Tibial artery (tissue), 4 donors: ENCODE results near the gene NRF1.

Source experiments
- DNase-seq, 2 donors: peaks; one replicate each; pipeline ENCODE4 v3.0.0-alpha.2; 2019
- H3K27ac ChIP-seq, 2 donors: fragments of 200-600 bp; sonication (generic) in 1 of 2; 1 replicate in 1 of 2; 2 replicates in 1 of 2; pipeline ENCODE4 v1.5.1; 2018 to 2019; ENCODE audit warnings: mild to moderate bottlenecking in 1 of 2
- H3K27me3 ChIP-seq, 2 donors: fragments of 200-600 bp; sonication (generic) in 1 of 2; one replicate each; pipeline versions ENCODE4 v1.5.1 to v1.6.0; 2016 to 2019
- H3K36me3 ChIP-seq, 3 donors: fragments of 200-600 bp; sonication (generic) in 2 of 3; one replicate each; pipeline ENCODE4 v1.5.1; 2016 to 2019; ENCODE audit warnings: mild to moderate bottlenecking in 2 of 3
- H3K4me1 ChIP-seq, 4 donors: fragments of 200-600 bp; sonication (generic) in 2 of 4; 1 replicate in 3 of 4; 2 replicates in 1 of 4; pipeline ENCODE4 v1.5.1; 2016 to 2019
- H3K4me3 ChIP-seq, 2 donors: fragments of 200-600 bp; sonication (generic) in 1 of 2; 1 replicate in 1 of 2; 2 replicates in 1 of 2; pipeline ENCODE4 v1.5.1; 2018 to 2019; ENCODE audit warnings: mild to moderate bottlenecking in 2 of 2
- H3K9me3 ChIP-seq, 3 donors: fragments of 200-600 bp; sonication (generic) in 1 of 3; one replicate each; pipeline ENCODE4 v1.5.1; 2016 to 2019
- CTCF ChIP-seq, 2 experiments: fragments of 200-600 bp in 1 of 2; fragments of 450-650 bp in 1 of 2; IDR thresholded peaks; one replicate each; pipeline ENCODE4 v1.5.1; 2017 to 2019; ENCODE audit warnings: antibody characterized with exemption in 2 of 2, mild to moderate bottlenecking in 1 of 2, moderate library complexity in 1 of 2
- intact Hi-C: fragments of 100-400 bp; cut with DNase I; formaldehyde crosslinking; loops from one replicate; pipeline ENCODE4 v1.15.0; 2023; ENCODE audit warnings: low total_unique reads

The NRF1 gene

GRCh38 chr7:129703751-129704150 is 92.2 kb downstream of the NRF1 start:
- intact Hi-C loops, result no loop called here
- Histone ChIP-seq H3K4me1 (peaks cover 0 to 19% (median 4%) of the 10 kb centered on the region in 4 donors), H3K27ac (no peak overlapping the region), H3K27me3 (no peaks in the 10 kb centered on the region), H3K36me3 (peaks cover 0 to 9% (median 4%) of the 10 kb centered on the region in 3 donors), H3K9me3 (no peaks in the 10 kb centered on the region), H3K4me3 (no peak overlapping the region)
- TF ChIP-seq CTCF (IDR thresholded peaks at IDR 0.05), result no peak
- no peak for DNase-seq

GRCh38 chr7:129707910-129708499 is 96.5 kb downstream of the NRF1 start:
- Histone ChIP-seq H3K36me3 (peaks cover 33 to 49% (median 39%) of the 10 kb centered on the region in 3 donors), H3K4me3 (no peak overlapping the region), H3K9me3 (no peaks in the 10 kb centered on the region), H3K4me1 (peaks cover 0 to 2% (median 0%) of the 10 kb centered on the region in 4 donors), H3K27ac (no peak overlapping the region), H3K27me3 (no peaks in the 10 kb centered on the region)
- DNase-seq, result no peak
- intact Hi-C loops, result no loop called here
- no peak for TF ChIP-seq CTCF (IDR thresholded peaks at IDR 0.05)

- DNase-seq, result no peak
- H3K36me3 ChIP-seq, result peaks cover 66 to 87% (median 86%) of the 10 kb centered on the region in 3 donors
- no peak for TF ChIP-seq CTCF (IDR thresholded peaks at IDR 0.05)
These were observed 102.0 kb downstream of the NRF1 start for GRCh38 chr7:129713544-129713943.

GRCh38 chr7:129714514-129715063 is 103.1 kb downstream of the NRF1 start:
- no peak for TF ChIP-seq CTCF (IDR thresholded peaks at IDR 0.05)
- no peaks in the 10 kb centered on the region for H3K4me1 ChIP-seq
- H3K27ac ChIP-seq, result no peak overlapping the region
- no peak for DNase-seq
- no peaks in the 10 kb centered on the region for H3K27me3 ChIP-seq
- no peak overlapping the region for H3K4me3 ChIP-seq
- peaks cover 70 to 96% (median 88%) of the 10 kb centered on the region in 3 donors for H3K36me3 ChIP-seq
- intact Hi-C loops, result no loop called here
- no peaks in the 10 kb centered on the region for H3K9me3 ChIP-seq

More at GRCh38 chr7:129713544-129713943, 102.0 kb downstream of the NRF1 start:
- Histone ChIP-seq H3K4me1 (no peaks in the 10 kb centered on the region), H3K4me3 (no peak overlapping the region), H3K27me3 (no peaks in the 10 kb centered on the region), H3K27ac (no peak overlapping the region), H3K9me3 (no peaks in the 10 kb centered on the region)
- intact Hi-C loops, result no loop called here

GRCh38 chr7:129719980-129720732 is 108.6 kb downstream of the NRF1 start:
- no peak for TF ChIP-seq CTCF (IDR thresholded peaks at IDR 0.05)
- no peak overlapping the region for H3K27ac ChIP-seq
- H3K36me3 ChIP-seq, result peaks cover 51 to 78% (median 75%) of the 10 kb centered on the region in 3 donors
- no peaks in the 10 kb centered on the region for H3K9me3 ChIP-seq
- H3K4me1 ChIP-seq, result no peaks in the 10 kb centered on the region
- H3K27me3 ChIP-seq, result no peaks in the 10 kb centered on the region
- no peak overlapping the region for H3K4me3 ChIP-seq
- intact Hi-C loops, result no loop called here
- no peak for DNase-seq
